Heart right ventricle (tissue), 16 donors: Measurements from ENCODE around the gene ZCCHC17. TPM values are rescaled to one million over a fixed set of nuclear protein-coding genes. Genes with fewer than 3 reads are reported as not detected.
A peak's percentile ranks its signal among the peaks of the same experiment; 100 is the strongest.

Experiments
- ATAC-seq, 8 donors: fragments of 200-7000 bp; cut with Tn5 transposase; one replicate each; pipeline ENCODE4 v1.9.1; 2020; ENCODE audit warnings: mild to moderate bottlenecking in 8 of 8, moderate library complexity in 8 of 8, moderate number of reproducible peaks in 1 of 8
- DNase-seq, 2 donors: peaks; one replicate each; pipeline ENCODE4 v3.0.0-alpha.2; 2020
- H3K27ac ChIP-seq, 10 donors: fragments of 200-600 bp; sonication (generic) in 2 of 10; one replicate each; pipeline versions ENCODE4 v1.5.0 to v1.8.0; 2020 to 2022; ENCODE audit warnings: mild to moderate bottlenecking in 3 of 10
- H3K27me3 ChIP-seq, 7 donors: fragments of 200-600 bp; one replicate each; pipeline ENCODE4 v1.8.0; 2021 to 2022; ENCODE audit warnings: mild to moderate bottlenecking in 2 of 7
- H3K36me3 ChIP-seq, 9 donors: fragments of 200-600 bp; sonication (generic) in 1 of 9; one replicate each; pipeline versions ENCODE4 v1.5.0 to v1.8.0; 2020 to 2022; ENCODE audit warnings: mild to moderate bottlenecking in 2 of 9
- H3K4me1 ChIP-seq, 9 donors: fragments of 200-600 bp; sonication (generic) in 1 of 9; one replicate each; pipeline versions ENCODE4 v1.5.0 to v1.8.0; 2020 to 2022; ENCODE audit warnings: mild to moderate bottlenecking in 4 of 9
- H3K4me3 ChIP-seq, 10 donors: fragments of 200-600 bp; sonication (generic) in 2 of 10; one replicate each; pipeline versions ENCODE4 v1.5.0 to v1.8.0; 2020 to 2022; ENCODE audit warnings: mild to moderate bottlenecking in 7 of 10, moderate library complexity in 2 of 10
- H3K9me3 ChIP-seq, 11 donors: fragments of 200-600 bp in 10 of 11; sonication (generic) in 2 of 11; one replicate each; pipeline versions ENCODE4 v1.5.0 to v1.8.0; 2013 to 2022; ENCODE audit warnings: mild to moderate bottlenecking in 2 of 11, control low read depth in 1 of 11, moderate library complexity in 1 of 11
- WGBS, 2 donors: extraction: QIAGEN DNeasy Blood & Tissue Kit; methylation state at CpG; one replicate each; pipeline ENCODE4 v1.1.7; 2013; ENCODE audit warnings: inconsistent platforms in 1 of 2; 5-methylcytosine and 5-hydroxymethylcytosine counted together
- intact Hi-C, 10 donors: fragments of 100-400 bp; cut with DNase I; formaldehyde crosslinking; loops; one replicate each; pipeline versions ENCODE4 v1.11.1 to v1.14.2; 2022
- polyA plus RNA-seq, 2 donors: library from polyadenylated mRNA; stranded (reverse); fragments of 200-250 nt; gene quantifications; one replicate each; pipeline ENCODE4 v1.2.3, GENCODE V29; 2013
- total RNA-seq, 10 donors: library from RNA; stranded (reverse); fragmentation: NEBNext Ultra II Directional in 3 of 10; extraction: Animal tissue kit (Norgen Biotek cat#: 25700) in 3 of 10; gene quantifications; one replicate each; pipeline versions ENCODE4 v1.2.1 to v1.2.4, GENCODE V29; 2021 to 2023
- TF ChIP-seq, protein P1 (sequence below), 9 donors: fragments of 200-600 bp; sonication (generic) in 2 of 9; IDR thresholded peaks; one replicate each; pipeline versions ENCODE4 v1.5.0 to v1.8.0; 2021 to 2022; ENCODE audit warnings: antibody characterized with exemption in 9 of 9, mild to moderate bottlenecking in 5 of 9, moderate library complexity in 1 of 9
- donor health status: Arrhythmogenic right ventricular cardiomyopathy.
- donor health status: ischemic (EF 13 %, LVEDD 7.1; RV severe dilation, severe dysfunction).
- donor health status: healthy with polysubstance abuse.
- donor health status: DM: no; HTN: yes; CAD: no.
- donor health status: DM: no; HTN: no; CAD: no.
- donor health status: ischemic (EF 25% LVEDD 6.9; RV normal size, moderate dysfunction).
- donor health status: ischemic (EF 25% LVEDD 5.7; RV mildly dilated, moderate dysfunction).
- donor health status: healthy.
- donor health status: DM: yes; HTN: yes; CAD: no.
- donor health status: Ischemic cardiomyopathy.
- donor health status: ischemic (EF 35%, LVEDD 5.7; RV mildly dilated, moderate dysfunction).
- donor health status: nonischemic (EF 11% LVEDD 7.7; RV severe dilation, severe dysfunction).
- donor health status: DM: yes; HTN: yes; CAD: no.
- donor health status: PGD.
- donor health status: ischemic (EF 29% LVEDD 5.4; RV normal size, mild dysfunction).
- donor health status: nonischemic (EF 23%, LVEDD 6.1; RV moderate dilation, normal function).

Gene ZCCHC17
- total and polyA plus RNA-seq, 12 donors = 10.0 to 26.6 (median 14.2) TPM

DNA sequence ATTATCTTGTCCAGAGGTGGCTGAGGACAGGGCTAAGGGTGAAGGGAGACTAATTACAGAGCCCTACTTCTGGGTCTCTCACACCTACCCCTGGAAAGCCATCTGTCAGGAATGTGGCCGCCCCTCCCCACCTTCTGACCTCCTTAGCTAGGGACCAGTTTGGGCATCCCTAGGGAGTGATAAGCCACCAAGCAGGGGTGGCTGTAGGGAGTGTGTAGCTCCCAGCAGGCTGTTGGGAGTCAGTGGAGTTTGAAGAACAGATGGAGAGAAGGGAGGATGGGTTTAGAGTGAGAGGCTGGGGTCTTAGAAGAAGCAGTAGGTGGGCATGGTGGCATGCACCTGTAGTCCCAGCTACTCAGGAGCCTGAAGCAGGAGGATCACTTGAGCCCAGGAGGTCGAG, 115.4 kb downstream of the ZCCHC17 start:
- ATAC-seq (no peak), DNase-seq (no peak)
- TF ChIP-seq, protein P1, sequence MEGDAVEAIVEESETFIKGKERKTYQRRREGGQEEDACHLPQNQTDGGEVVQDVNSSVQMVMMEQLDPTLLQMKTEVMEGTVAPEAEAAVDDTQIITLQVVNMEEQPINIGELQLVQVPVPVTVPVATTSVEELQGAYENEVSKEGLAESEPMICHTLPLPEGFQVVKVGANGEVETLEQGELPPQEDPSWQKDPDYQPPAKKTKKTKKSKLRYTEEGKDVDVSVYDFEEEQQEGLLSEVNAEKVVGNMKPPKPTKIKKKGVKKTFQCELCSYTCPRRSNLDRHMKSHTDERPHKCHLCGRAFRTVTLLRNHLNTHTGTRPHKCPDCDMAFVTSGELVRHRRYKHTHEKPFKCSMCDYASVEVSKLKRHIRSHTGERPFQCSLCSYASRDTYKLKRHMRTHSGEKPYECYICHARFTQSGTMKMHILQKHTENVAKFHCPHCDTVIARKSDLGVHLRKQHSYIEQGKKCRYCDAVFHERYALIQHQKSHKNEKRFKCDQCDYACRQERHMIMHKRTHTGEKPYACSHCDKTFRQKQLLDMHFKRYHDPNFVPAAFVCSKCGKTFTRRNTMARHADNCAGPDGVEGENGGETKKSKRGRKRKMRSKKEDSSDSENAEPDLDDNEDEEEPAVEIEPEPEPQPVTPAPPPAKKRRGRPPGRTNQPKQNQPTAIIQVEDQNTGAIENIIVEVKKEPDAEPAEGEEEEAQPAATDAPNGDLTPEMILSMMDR (IDR thresholded peaks at IDR 0.05) = no peak
- peaks cover 0 to 42% (median 31%) of the 10 kb centered on the region in 7 donors for H3K27me3 ChIP-seq
- intact Hi-C loops = no loop called here
- H3K27ac ChIP-seq = no peak overlapping the region
- H3K9me3 ChIP-seq = no peaks in the 10 kb centered on the region
- WGBS, 2 donors = 55 to 66% methylated on average over 2 of the region's 2 CpGs
- H3K4me1 ChIP-seq = peaks cover 0 to 17% (median 9%) of the 10 kb centered on the region in 9 donors
- H3K4me3 ChIP-seq = no peak overlapping the region
- no peaks in the 10 kb centered on the region for H3K36me3 ChIP-seq

DNA sequence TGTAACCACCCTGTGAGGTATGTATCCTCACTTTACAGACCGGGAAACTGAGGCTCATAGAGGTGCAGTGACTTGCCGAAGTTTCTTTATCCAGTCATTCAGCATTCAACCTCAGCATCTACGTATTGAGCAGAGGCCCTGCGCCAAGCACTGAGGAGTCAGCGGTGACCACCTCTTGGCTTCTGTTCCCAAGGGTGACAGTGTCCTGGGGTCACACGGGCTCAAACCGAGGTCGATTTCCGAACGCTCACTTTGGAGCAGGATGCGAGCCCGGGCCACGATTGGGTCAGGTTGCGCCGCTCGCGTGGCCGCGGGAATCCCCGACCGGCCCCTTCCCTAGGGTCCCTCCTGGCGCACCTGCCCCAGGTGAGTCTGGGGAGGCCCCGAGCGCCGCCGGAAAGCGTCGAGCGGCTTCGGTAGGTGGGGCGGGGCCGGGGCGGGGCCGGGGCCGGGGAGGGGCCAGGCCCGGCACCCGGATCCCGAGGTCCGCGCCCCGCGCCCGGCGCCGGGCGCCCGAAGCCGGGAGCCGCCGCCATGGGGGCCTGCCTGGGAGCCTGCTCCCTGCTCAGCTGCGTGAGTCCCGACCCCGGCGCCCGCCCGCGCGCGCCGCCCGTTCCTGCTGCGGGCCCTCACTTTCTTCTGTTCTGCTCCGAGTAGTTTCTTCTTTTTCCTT, 116.0 kb downstream of the ZCCHC17 start, which contains the start of gene SERINC2:
SERINC2 (plus strand) TSS at position 482 of the 673 bp plus-strand sequence; CDS start at position 535, 53 bp downstream.
- ATAC-seq = peak; percentile 40 to 72 (median 62)
- peaks cover 0 to 17% (median 9%) of the 10 kb centered on the region in 9 donors for H3K4me1 ChIP-seq
- TF ChIP-seq, protein P1 (IDR thresholded peaks at IDR 0.05) = no peak

DNA sequence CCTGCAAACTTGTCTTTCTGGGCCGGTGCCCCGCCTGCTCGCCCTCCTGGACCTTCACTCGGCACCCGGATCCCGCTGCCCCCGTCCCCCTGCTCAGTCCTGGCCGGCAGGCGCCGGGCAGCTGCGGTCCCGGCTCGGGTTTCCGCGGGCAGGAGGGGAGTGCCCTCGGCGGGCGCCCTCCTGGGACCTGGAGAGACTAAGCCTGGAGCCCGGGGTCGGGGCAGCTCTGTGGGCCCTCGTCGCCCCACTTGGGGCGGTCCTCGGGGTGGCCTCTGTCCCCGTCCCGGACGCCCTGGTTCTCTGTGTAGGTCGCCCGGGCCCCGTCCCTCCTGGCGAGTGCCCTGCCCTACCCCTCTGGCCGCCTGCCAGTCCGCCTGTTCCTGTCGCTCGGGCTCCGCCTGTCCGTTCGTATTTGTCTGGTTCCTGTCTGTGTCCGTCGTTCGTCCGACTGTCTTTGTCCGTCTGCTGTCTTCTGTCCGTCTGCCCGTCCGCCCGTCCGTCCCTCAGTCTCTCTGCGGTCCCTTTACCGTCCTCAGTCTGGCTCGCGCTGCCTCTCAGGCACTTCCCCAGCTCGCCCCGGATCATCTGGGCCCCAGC, 116.7 kb downstream of the ZCCHC17 start:
- WGBS, 2 donors = 0 to 1% methylated on average over 50 to 54 of the region's 54 CpGs
- DNase-seq = peak; percentile 76 to 82
- H3K4me1 ChIP-seq = peaks cover 0 to 17% (median 9%) of the 10 kb centered on the region in 9 donors
- H3K9me3 ChIP-seq = no peaks in the 10 kb centered on the region
- H3K36me3 ChIP-seq = no peaks in the 10 kb centered on the region
- H3K4me3 ChIP-seq = peak overlapping the region; percentile 56 to 80 (median 70)
- peak overlapping the region in 9 of 10 donors; percentile 27 to 86 (median 73) for H3K27ac ChIP-seq
- intact Hi-C loops = no loop called here
- ATAC-seq = peak; percentile 68 to 92 (median 84)
- peaks cover 0 to 42% (median 31%) of the 10 kb centered on the region in 7 donors for H3K27me3 ChIP-seq
- TF ChIP-seq, protein P1 (IDR thresholded peaks at IDR 0.05) = no peak

More for the DNA sequence above, 116.0 kb downstream of the ZCCHC17 start, which contains the start of gene SERINC2:
- 2 to 3% methylated on average over 42 to 58 of the region's 63 CpGs for WGBS, 2 donors
- H3K27me3 ChIP-seq = peaks cover 0 to 42% (median 31%) of the 10 kb centered on the region in 7 donors
- H3K9me3 ChIP-seq = no peaks in the 10 kb centered on the region
- intact Hi-C loops = no loop called here
- no peaks in the 10 kb centered on the region for H3K36me3 ChIP-seq
- peak within 1 kb of the TSS; percentile 56 to 80 (median 70) for H3K4me3 ChIP-seq
- peak within 1 kb of the TSS in 9 of 10 donors; percentile 27 to 86 (median 73) for H3K27ac ChIP-seq
- no peak for DNase-seq

Other genes with a start within 250 kb of the ZCCHC17 start
- 10 to 100 TPM; 69.7 to 91.2 (median 82.9) TPM for gene PUM1, start 231.3 kb upstream of the ZCCHC17 start, total RNA-seq
- 10 to 100 TPM; 13.5 to 27.4 TPM for gene PUM1, start 231.3 kb upstream of the ZCCHC17 start, polyA plus RNA-seq
- under 1 TPM in 3 of 10 donors, not detected in 7; 0.15 to 0.45 (median 0.28) TPM for gene NKAIN1, start 57.1 kb upstream of the ZCCHC17 start, total RNA-seq
- gene NKAIN1, start 57.1 kb upstream of the ZCCHC17 start, polyA plus RNA-seq = under 1 TPM in 1 of 2 donors, not detected in 1; 0.07 TPM
- gene SNRNP40, start 244 bp upstream of the ZCCHC17 start, total RNA-seq = 10 to 100 TPM; 15.9 to 25.3 (median 18.7) TPM
- 10 to 100 TPM in 1 of 2 donors, 1 to 10 TPM in 1; 9.7 to 14.0 TPM for gene SNRNP40, start 244 bp upstream of the ZCCHC17 start, polyA plus RNA-seq
- gene FABP3, start 76.0 kb downstream of the ZCCHC17 start, total RNA-seq = 1,000 to 10,000 TPM; 2,977 to 6,049 (median 4,967) TPM
- gene FABP3, start 76.0 kb downstream of the ZCCHC17 start, polyA plus RNA-seq = 1,000 to 10,000 TPM; 5,936 to 6,968 TPM
- gene SERINC2, start 116.2 kb downstream of the ZCCHC17 start, total RNA-seq = 1 to 10 TPM in 7 of 10 donors, under 1 TPM in 3; 0.71 to 7.6 (median 1.6) TPM
- gene SERINC2, start 116.2 kb downstream of the ZCCHC17 start, polyA plus RNA-seq = 1 to 10 TPM; 2.6 to 3.9 TPM